GM19452 (cell line): Measurements from ENCODE around the gene SLC19A1.

Experiments
- ATAC-seq: cut with Tn5 transposase; IDR thresholded peaks from one replicate; pipeline ENCODE4 v1.9.1; 2021; ENCODE audit not compliant: unreplicated experiment

The SLC19A1 gene

DNA sequence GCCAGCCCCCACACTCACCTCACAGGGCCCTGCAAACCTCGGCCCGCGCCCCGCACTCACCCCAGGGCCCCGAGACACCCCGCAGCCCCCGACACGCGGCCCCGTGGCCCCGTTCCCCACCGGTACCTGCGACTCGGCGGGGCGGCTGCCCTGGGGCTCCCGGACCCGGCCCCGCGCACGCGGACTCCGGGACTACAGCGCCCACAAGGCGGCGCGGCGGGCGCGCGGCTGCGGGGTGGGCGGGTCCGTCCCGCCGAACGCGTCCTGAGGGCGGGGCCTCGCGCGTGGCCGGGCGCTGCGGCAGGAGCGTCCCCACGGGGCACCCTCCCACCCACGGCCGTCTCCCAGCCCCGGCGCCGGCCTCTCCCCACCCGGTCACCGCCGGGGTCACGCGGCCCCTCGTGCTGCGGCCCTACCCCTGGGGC lies at the start of gene SLC19A1:
SLC19A1 (minus strand) TSS at position 199 of the 425 bp plus-strand sequence. CDS start 4,481 bp downstream, outside the sequence.
- peak; percentile 68 for ATAC-seq

DNA sequence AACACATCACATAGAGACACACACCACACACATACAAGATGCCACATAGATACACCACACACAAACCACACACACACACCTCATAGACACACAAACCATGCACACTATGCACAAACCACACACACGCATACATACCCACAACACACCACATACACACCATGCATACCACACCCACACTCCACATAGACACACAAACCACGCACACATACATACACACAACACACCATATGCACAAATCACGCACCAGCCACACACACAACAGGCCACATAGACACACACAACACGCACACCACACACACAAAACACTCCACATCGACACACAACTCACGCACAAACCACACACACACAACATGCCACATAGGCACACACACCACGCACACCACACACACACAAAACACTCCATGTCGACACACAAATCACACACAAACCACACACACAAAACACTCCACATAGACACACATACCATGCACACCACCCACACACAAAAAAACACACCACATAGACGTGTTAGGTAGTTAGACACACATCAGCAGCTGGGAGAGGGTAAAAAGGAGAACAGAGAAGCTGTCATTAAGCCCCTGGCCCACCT lies 49.5 kb upstream of the SLC19A1 start:
- no peak for ATAC-seq

DNA sequence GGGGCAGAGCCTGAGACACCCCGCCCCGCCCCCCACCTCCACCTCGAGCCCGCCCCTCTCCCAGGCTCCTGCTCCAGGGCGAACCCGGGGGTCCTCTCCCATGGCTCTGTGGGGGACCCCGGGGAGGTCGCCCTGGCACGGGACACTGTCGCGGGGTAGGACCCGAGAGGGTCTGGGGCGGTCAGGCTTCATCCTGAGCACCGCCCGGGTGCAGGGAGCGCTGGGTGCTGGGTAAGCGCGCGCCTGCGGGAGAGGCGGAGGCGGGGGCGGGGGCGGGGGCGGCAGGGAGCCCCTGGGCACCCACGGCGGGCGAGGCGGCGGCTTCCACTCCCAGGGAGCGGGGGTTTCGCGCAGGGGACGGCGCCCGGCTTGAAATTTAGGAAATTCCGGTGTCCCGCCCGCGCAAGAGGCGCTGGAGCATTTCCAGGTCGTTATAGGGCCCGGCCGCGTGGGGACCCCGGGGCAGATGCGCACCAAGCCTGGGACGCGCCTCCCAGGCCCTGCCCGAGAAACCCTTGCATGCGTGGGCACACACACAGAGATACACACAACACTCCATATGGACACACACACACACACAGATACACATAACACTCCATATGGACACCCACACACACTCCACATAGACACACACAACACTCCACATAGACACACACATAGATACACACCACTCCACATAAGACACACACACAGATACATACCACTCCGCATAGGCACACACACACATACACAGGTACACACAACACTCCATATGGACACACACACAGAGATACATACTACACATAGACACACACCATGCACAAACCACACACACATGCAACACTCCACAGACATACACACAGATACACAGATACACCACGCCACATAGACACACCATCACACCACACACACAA lies 48.7 kb upstream of the SLC19A1 start:
- no peak for ATAC-seq

- ATAC-seq: no peak
Observed at GRCh38 chr21:45590246-45590725, 48.0 kb upstream of the SLC19A1 start.

DNA sequence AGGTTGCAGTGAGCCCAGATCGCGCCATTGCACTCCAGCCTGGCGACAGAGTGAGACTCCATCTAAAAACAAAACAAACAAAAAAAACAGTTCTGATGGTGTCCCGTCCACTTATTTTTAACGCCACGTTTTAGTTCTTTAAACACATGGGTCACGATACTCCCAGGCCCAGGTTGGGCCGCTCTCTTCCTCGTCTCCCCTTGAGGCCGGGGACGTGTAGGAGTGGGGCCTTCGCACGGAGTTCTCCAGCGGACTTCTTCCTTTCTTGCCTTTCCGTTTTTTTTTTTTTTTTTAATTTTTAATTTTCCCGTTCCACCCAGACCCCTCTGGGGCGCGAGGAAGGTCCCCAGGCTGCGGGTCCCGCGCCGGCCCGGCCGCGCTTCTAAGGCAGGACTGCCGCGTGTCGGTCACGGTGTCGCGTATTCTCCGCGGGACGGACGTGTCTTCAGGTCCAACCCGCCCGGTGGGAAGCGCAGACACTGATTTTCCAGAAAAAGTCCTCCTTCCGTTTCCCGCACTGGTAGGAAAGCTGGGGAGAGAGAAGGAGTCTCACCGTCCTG lies 47.5 kb upstream of the SLC19A1 start:
- ATAC-seq: no peak

GRCh38 chr21:45588871-45589491 lies 46.7 kb upstream of the SLC19A1 start:
- ATAC-seq: no peak

DNA sequence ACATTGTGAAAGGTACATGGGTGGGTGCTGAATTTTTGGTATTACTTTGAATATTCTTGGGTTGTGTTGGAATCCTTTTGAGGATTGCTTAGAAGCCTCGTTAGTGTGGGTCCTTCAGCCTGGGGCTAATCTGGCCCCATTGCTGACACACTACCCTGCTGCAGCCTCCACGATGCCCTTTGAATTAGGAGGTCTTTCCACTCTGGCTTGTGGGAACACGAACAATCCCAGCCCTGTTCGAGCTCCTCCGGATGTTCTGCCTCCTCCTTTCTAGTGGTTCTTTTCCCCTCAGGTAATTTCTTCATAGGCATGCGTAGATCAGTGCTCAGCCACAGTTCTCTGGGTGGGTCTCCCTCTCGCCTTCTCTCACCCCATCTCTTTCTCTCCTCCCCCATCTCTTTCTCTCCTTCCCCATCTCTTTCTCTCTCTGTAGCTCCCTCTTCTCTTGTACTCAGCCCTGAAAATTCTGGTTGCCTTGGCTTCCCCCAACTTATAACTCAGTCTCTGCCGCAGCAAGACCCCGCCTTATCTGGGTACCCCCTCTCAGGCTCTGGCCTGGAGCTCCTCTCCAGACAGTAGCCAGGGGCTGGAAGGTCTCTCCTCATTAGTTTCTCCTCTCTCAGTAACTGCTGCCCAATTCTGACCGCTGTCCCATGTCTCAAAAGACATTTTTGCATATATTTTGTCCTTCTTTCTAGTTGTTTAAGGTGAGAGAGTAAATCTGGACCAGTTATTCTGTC lies 46.0 kb upstream of the SLC19A1 start:
- no peak for ATAC-seq

DNA sequence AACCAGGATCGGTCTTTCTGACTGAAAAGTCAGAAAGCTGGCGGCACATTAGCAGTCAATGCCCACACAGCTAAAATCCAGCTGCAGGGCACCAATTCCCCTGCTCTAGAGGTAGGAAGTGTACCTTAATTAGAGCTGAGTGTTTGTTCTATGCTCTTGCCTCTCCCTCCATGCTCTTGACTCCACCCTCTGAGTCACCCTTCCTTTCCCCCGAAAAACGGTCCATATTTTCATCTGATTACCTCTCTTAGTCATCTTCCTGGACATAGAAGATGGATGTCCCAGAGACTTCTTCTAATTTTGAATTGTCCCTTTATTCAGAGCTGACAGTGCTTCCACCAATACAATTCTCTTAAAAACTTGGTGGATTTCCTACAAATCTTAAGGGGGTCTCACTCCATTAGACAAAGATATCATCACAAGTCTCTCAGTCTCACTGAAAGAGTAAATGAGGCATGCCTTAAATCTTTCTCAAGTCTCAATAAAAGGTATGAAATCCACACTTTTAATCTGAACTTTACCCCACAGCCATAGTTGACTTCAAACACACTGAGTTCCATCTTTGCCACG lies 44.1 kb upstream of the SLC19A1 start:
- no peak for ATAC-seq

- ATAC-seq: no peak
Observed at GRCh38 chr21:45584786-45585185, 42.5 kb upstream of the SLC19A1 start.

GRCh38 chr21:45583831-45584509 lies 41.7 kb upstream of the SLC19A1 start:
- ATAC-seq: no peak

DNA sequence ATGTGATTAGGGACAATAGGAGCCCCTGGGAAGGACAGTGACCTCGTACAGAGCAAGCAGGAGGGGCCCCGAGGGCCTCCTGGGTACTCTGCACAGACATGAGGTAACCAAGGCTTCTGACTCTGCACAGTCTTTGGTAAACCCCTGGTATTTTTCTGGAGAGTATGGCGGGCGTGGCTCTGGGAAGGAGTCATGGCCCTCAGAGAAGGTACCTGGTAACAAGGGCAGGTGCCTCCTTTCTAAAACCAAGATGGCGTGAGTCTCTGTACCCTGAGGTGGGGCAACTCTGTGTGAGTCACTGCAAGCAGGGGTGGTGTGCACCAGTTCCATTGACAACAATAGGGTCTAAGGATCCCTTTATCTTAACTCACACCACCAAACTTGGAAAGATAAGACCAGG lies 39.9 kb upstream of the SLC19A1 start:
- no peak for ATAC-seq

DNA sequence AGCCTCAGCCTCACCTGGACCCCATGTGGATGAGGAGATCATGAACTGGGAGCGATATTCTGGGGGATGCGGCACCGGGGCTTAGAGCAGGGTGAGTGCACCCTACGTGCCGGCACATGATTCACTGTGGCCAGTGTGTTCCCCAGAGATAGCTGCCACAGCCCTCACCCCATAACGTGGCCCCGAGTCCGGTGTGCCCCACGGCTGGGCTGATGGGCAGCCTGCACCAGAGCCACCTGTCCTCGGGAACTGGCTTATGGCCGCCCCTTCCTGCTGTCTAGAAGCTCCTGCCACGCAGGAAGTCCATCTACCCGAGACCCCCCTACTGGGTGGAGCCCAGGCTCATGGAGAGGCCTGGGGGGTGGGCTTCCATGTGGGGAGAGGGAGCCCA lies 39.1 kb upstream of the SLC19A1 start:
- ATAC-seq: no peak

DNA sequence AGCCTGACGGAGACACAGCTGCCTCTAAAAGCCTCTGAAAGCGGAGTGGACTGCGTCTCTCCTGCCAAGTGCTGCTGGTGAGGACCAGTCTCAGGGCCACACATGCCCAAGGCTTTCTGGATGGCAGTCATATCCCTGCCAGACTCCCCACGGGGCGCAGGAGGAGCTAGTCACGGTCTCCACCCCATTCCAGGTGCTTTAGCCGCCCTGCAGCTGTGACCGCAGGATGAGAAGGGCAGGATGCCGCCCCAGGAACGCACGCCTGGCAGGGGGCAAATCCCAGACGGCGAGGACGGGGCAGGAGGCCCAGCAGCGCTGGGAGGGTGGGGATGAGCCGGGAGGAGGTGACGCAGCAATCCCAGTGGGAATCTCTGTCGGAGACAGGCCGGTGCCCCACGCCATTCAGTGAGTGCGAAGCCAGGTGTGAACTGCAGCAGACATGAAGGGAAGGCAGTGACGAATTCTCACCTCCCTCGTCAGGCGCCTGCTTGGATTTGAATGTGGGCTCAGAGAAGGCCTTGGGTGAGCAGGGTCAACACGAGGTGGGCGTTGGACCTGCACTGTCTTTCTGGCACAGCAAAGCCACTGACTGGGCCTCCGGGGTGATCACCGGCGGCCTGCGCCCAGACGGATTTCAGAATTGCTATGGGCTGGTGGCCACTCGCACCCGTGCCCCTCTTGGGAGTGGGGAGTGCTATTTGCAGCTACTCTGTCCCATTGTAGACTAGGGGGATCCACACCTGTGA lies 38.5 kb upstream of the SLC19A1 start:
- no peak for ATAC-seq

DNA sequence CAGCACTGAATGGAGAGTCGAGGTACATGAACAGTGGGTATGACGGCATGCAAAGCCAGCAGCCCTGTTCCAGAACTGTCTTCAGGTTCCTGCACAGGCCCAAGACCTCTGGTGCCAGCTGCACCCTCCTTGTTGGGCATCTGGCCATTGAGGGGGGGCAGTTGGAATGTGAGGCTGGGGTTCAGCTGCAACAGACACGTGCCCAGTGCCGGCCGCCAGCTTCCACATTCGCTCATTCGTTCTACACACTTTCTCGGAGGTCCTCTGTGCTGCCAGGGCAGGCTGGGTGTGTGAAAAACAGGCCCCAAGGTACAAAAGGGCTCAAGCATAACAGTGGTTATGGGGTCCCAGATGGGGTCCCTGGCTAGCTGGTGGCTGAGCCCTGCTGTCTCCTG lies 37.9 kb upstream of the SLC19A1 start:
- ATAC-seq: no peak

DNA sequence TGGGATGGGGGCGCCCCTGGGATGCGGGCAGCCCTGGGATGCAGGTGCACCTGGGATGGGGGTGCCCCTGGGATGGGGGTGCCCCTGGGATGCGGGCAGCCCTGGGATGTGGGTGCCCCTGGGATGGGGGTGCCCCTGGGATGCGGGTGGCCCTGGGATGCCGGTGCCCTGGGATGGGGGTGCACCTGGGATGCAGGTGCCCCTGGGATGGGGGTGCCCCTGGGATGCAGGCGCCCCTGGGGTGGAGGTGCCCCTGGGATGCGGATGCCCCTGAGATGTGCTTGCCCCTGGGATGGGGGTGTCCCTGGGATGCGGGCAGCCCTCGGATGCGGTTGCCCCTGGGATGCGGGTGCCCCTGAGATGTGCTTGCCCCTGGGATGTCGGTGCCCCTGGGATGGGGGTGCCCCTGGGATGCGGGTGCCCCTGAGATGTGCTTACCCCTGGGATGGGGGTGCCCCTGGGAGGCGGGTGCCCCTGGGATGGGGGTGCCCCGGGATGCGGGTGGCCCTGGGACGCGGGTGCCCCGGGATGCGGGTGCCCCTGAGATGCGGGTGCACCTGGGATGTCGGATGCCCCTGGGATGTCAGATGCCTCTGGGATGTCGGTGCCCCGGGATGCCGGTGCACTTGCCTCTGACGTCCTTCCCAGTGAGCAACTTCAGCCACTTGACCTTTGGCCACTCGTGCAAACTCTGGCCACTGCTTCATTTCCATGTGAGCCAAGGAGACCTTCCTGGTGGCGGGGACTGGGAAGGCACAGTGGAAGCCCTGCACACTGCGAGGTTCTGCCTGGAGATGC lies 37.3 kb upstream of the SLC19A1 start:
- no peak for ATAC-seq

- no peak for ATAC-seq
Observed at GRCh38 chr21:45578811-45579381, 36.7 kb upstream of the SLC19A1 start.

GRCh38 chr21:45578176-45578801 lies 36.0 kb upstream of the SLC19A1 start:
- no peak for ATAC-seq

DNA sequence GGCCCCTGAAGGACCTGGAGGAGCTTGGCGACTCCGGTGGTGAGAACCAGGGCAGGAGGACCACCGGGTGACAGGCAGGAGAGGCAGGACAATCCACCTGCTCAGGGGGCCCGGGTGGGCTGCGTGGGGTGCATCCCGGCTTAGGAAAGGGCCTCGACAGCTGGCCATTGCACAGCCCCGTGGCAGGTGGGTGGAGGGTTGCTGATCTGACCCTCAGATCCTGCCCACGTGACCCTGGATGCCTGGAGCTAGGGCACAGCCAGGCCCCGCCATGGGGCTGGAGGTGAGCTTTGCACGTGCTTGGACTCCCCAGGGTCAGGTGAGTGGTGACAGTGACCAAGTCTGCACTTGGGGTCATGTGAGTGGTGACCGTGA lies 35.5 kb upstream of the SLC19A1 start:
- ATAC-seq: no peak
